GM08714 (cell line): ENCODE results near the gene CASR.

ENCODE experiments used
- H3K4me3 ChIP-seq: fragments of 200-500 bp; sonication (Bioruptor generic); 2 replicates; pipeline ENCODE4 v1.5.1; 2014; ENCODE audit warnings: mild to moderate bottlenecking, low read length, inconsistent platforms
- ZNF274 ChIP-seq: IDR thresholded peaks from 2 replicates; pipeline ENCODE4 v1.6.1; 2012; ENCODE audit warnings: mild to moderate bottlenecking, low read depth, low read length

CASR gene

GRCh38 chr3:122231465-122232157 lies 48.1 kb downstream of the CASR start:
- no peak overlapping the region for H3K4me3 ChIP-seq
- no peak for TF ChIP-seq ZNF274

DNA sequence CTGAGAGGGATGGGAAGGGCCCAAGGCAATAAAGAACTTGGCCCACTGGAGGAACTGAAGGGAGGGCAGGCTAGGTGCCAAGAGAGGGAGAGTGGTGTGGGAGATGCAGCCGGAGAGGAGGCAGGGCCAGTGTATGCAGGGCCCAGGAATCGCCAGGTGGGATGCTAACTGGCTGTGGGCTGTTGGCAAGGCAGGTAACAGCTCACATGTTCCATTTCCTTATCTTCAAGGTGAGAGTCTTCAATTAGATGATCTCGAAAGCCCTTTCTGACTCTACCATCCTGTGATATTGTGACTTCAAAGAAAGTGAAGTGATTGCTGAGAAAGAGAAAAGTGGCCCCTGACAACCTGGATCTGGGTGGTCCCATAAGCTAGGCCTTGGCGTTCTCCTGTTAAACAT lies 49.0 kb downstream of the CASR start:
- no peak overlapping the region for H3K4me3 ChIP-seq
- TF ChIP-seq ZNF274, result no peak

GRCh38 chr3:122233101-122233952 lies 49.9 kb downstream of the CASR start:
- H3K4me3 ChIP-seq, result peak overlapping the region; percentile 45; the same call in 1 of the 2 replicates
- TF ChIP-seq ZNF274, result no peak

- H3K4me3 ChIP-seq, result no peak overlapping the region; the same call in 1 of the 2 replicates
- no peak for TF ChIP-seq ZNF274
Measured at GRCh38 chr3:122234117-122234516, 50.6 kb downstream of the CASR start.

DNA sequence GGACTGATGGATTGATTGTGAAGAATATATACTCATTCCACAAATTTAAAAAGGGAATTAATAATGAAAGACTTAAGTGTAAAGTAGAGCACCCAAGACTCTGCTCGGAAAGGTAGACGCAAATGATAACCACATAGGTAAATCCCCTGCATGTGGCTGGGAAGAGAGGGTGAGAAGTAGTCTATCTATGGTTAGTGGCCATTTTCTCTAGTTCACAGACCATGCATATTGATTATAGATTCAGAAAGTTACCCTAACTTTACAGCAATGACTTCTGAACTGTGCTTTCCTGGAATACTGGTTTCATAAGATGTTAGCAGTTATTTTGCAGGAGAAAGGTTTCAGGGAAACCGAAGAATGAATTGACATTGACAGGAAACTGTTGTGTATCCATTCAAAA lies 51.7 kb downstream of the CASR start:
- H3K4me3 ChIP-seq, result no peak overlapping the region
- no peak for TF ChIP-seq ZNF274

- no peak for TF ChIP-seq ZNF274
- no peak overlapping the region for H3K4me3 ChIP-seq
Measured at GRCh38 chr3:122239112-122239511, 55.6 kb downstream of the CASR start.

- H3K4me3 ChIP-seq, result peak overlapping the region; percentile 18; the same call in 1 of the 2 replicates
- TF ChIP-seq ZNF274, result no peak
Measured at GRCh38 chr3:122245513-122246174, 62.2 kb downstream of the CASR start.

DNA sequence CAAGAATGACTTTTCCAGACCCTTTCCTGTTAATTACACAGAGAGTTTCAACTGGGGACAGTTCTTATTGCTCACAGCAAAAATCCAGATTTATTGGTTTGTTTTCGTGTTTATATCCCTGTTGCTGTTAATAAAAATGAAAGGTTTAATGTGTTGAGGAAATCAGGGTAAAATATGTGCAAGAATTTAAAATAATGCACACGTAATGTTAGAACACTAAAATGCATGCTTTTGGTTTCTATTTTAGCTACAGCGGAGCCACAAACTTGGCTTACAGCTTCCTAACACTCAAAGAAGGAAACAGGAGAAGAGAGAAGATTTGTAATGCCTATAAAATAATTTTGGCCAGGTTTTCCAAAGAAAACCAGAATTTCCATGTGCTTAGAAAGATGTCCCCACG lies 62.7 kb downstream of the CASR start:
- peak overlapping the region; percentile 22 for H3K4me3 ChIP-seq
- TF ChIP-seq ZNF274, result no peak

- no peak for TF ChIP-seq ZNF274
- H3K4me3 ChIP-seq, result no peak overlapping the region; the same call in 1 of the 2 replicates
Measured at GRCh38 chr3:122247087-122247824, 63.8 kb downstream of the CASR start.

- no peak overlapping the region; the same call in 1 of the 2 replicates for H3K4me3 ChIP-seq
- no peak for TF ChIP-seq ZNF274
Measured at GRCh38 chr3:122247825-122248185, 64.3 kb downstream of the CASR start.

GRCh38 chr3:122251428-122251827 lies 68.0 kb downstream of the CASR start:
- TF ChIP-seq ZNF274, result no peak
- no peak overlapping the region for H3K4me3 ChIP-seq

DNA sequence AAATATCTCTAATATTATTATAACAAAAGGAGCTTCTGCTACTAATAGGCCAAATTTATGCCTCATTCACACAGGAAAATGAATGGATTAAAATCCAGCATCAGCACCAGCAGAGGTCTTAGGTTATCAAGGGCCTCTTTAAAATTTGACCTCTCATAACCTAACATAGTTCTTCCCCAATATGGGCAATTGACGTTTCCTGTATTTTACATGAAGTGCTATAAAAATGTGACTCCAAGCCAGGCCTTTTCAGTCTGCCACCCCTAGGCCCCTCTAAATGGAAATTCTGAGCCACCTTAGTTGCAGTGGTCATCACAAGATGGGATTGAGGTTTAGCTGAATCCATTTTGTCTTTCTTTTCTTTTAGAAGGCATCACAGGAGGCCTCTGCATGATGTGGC lies 70.1 kb downstream of the CASR start:
- no peak overlapping the region for H3K4me3 ChIP-seq

GRCh38 chr3:122255757-122256439 lies 72.4 kb downstream of the CASR start:
- TF ChIP-seq ZNF274, result no peak
- H3K4me3 ChIP-seq, result no peak overlapping the region

More for the DNA sequence above, 70.1 kb downstream of the CASR start:
- no peak for TF ChIP-seq ZNF274
